Stomach (tissue), 9 donors: ENCODE data around the gene BICD1. TPM values are rescaled to one million over a fixed set of nuclear protein-coding genes. Genes with fewer than 3 reads are reported as not detected.

Experiments
- DNase-seq, 2 donors: peaks; one replicate each; pipeline versions ENCODE4 v3.0.0 to v3.0.0-alpha.2; 2013 to 2019
- H3K27ac ChIP-seq, 5 donors: fragments of 200-600 bp in 4 of 5; sonication (generic) in 4 of 5; one replicate each; pipeline ENCODE4 v1.5.1; 2013 to 2019; ENCODE audit warnings: mild to moderate bottlenecking in 1 of 5, moderate library complexity in 1 of 5
- H3K27me3 ChIP-seq, 3 donors: fragments of 200-600 bp; sonication (generic); one replicate each; pipeline ENCODE4 v1.5.1; 2017 to 2019; ENCODE audit warnings: mixed run types in 1 of 3
- H3K36me3 ChIP-seq, 4 donors: fragments of 200-600 bp; sonication (generic); 1 replicate in 3 of 4; 2 replicates in 1 of 4; pipeline ENCODE4 v1.5.1; 2016 to 2019
- H3K4me1 ChIP-seq, 4 donors: fragments of 200-600 bp; sonication (generic); one replicate each; pipeline ENCODE4 v1.5.1; 2016 to 2019
- H3K4me3 ChIP-seq, 4 donors: fragments of 200-600 bp; sonication (generic) in 3 of 4; one replicate each; pipeline ENCODE4 v1.5.1; 2016 to 2019; ENCODE audit warnings: mild to moderate bottlenecking in 1 of 4
- H3K9me3 ChIP-seq, 4 donors: fragments of 200-600 bp; sonication (generic); one replicate each; pipeline ENCODE4 v1.5.1; 2016 to 2019
- EP300 ChIP-seq: sonication (generic); formaldehyde crosslinking; IDR thresholded peaks from one replicate; pipeline ENCODE4 v1.6.1; 2017; ENCODE audit warnings: antibody characterized with exemption
- POLR2A ChIP-seq, 4 donors: fragments of 450-650 bp; IDR thresholded peaks; one replicate each; pipeline ENCODE4 v1.6.1; 2016; ENCODE audit warnings: antibody characterized with exemption in 4 of 4, control low read depth in 2 of 4, mild to moderate bottlenecking in 1 of 4, moderate library complexity in 1 of 4
- POLR2AphosphoS5 ChIP-seq, 3 donors: sonication (generic); formaldehyde crosslinking; IDR thresholded peaks; one replicate each; pipeline ENCODE4 v1.6.1; 2016; ENCODE audit warnings: antibody characterized with exemption in 3 of 3
- WGBS, 5 donors: extraction: QIAGEN DNeasy Blood & Tissue Kit in 3 of 5; methylation state at CpG; one replicate each; pipeline versions ENCODE4 v1.1.5 to v1.1.7; 2013 to 2018; 5-methylcytosine and 5-hydroxymethylcytosine counted together
- intact Hi-C: fragments of 100-400 bp; cut with DNase I; formaldehyde crosslinking; loops from one replicate; pipeline ENCODE4 v1.15.1; 2023; ENCODE audit warnings: low total_unique reads
- polyA plus RNA-seq, 3 donors: library from polyadenylated mRNA; stranded (reverse); fragments of 200-250 nt; gene quantifications; one replicate each; pipeline ENCODE4 v1.2.3, GENCODE V29; 2013
- total RNA-seq, 5 donors: library from RNA; depleted of rRNA; stranded (reverse); fragments of >200 nt; gene quantifications; one replicate each; pipeline versions ENCODE4 v1.1.0 to v1.2.3, GENCODE V29; 2014 to 2016
- TF ChIP-seq, protein P1 (sequence below), 7 experiments: fragments of 450-650 bp in 4 of 7; fragments of 200-600 bp in 3 of 7; sonication (generic) in 3 of 7; IDR thresholded peaks; one replicate each; pipeline ENCODE4 v1.5.1; 2016 to 2019; ENCODE audit warnings: antibody characterized with exemption in 7 of 7, control low read depth in 2 of 7, mild to moderate bottlenecking in 1 of 7
- donor health status: healthy with polysubstance abuse.
- donor health status: Bipolar disorder and iron deficiency.
- donor health status: healthy.

The BICD1 gene
- total and polyA plus RNA-seq, 8 donors = 1.6 to 17.3 (median 2.1) TPM

DNA sequence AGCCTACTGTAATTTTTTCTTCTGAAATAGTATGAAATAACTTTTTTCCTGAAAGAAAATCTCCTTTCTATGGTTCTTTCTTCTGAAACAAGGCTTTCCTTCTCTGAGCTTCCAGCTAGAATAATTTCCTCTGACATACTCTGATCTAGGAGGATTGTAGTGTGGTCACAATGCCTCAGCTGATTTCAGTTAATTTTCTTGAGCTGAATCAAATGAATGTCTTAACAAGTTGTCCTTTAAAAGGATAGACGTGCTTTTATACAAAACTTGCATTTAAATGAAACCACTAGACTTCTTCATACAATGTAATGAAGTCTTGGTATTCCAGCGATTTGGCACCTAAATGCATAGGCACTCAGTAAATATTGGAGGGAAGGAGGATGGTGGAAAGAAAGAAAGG, 94.4 kb downstream of the BICD1 start:
- no peak overlapping the region for H3K4me3 ChIP-seq
- H3K27me3 ChIP-seq = no peaks in the 10 kb centered on the region
- H3K36me3 ChIP-seq = no peaks in the 10 kb centered on the region
- no peaks in the 10 kb centered on the region for H3K9me3 ChIP-seq
- intact Hi-C loops = no loop called here
- no peak for TF ChIP-seq POLR2AphosphoS5 (IDR thresholded peaks at IDR 0.05)
- no peak for TF ChIP-seq POLR2A (IDR thresholded peaks at IDR 0.05)
- TF ChIP-seq EP300 = no peak
- TF ChIP-seq, protein P1, sequence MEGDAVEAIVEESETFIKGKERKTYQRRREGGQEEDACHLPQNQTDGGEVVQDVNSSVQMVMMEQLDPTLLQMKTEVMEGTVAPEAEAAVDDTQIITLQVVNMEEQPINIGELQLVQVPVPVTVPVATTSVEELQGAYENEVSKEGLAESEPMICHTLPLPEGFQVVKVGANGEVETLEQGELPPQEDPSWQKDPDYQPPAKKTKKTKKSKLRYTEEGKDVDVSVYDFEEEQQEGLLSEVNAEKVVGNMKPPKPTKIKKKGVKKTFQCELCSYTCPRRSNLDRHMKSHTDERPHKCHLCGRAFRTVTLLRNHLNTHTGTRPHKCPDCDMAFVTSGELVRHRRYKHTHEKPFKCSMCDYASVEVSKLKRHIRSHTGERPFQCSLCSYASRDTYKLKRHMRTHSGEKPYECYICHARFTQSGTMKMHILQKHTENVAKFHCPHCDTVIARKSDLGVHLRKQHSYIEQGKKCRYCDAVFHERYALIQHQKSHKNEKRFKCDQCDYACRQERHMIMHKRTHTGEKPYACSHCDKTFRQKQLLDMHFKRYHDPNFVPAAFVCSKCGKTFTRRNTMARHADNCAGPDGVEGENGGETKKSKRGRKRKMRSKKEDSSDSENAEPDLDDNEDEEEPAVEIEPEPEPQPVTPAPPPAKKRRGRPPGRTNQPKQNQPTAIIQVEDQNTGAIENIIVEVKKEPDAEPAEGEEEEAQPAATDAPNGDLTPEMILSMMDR (IDR thresholded peaks at IDR 0.05) = no peak
- 69 to 90% (median 85%) methylated on average over 2 of the region's 2 CpGs for WGBS, 5 donors
- H3K4me1 ChIP-seq = no peaks in the 10 kb centered on the region
- H3K27ac ChIP-seq = no peak overlapping the region
- DNase-seq = no peak

DNA sequence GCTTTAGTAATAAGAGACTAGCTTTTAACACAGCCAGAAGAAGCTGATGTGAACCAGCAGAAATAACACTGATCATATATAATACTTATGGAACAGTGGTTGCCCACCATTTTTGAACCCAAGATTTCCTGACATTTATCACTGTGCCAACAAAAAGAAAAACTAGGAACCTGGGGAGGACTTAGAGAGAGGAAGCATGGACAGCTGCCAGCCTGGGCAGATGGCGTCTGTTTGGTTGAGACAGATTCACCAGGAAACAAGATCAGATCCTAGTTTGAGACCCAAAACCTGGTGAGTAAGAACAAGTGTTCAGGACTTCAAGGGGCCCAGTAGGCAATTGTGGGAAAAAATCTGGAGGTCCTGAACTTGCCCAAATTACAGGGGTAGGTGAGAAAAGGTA, 95.3 kb downstream of the BICD1 start:
- no peak for TF ChIP-seq POLR2AphosphoS5 (IDR thresholded peaks at IDR 0.05)
- TF ChIP-seq EP300 = no peak
- TF ChIP-seq, protein P1 (IDR thresholded peaks at IDR 0.05) = no peak
- no peak for TF ChIP-seq POLR2A (IDR thresholded peaks at IDR 0.05)
- intact Hi-C loops = no loop called here
- peak in 1 of 2 donors; percentile 22 for DNase-seq
- Histone ChIP-seq H3K36me3 (no peaks in the 10 kb centered on the region), H3K27ac (no peak overlapping the region), H3K4me1 (peaks cover 0 to 4% (median 0%) of the 10 kb centered on the region in 4 donors), H3K4me3 (no peak overlapping the region), H3K27me3 (no peaks in the 10 kb centered on the region), H3K9me3 (no peaks in the 10 kb centered on the region)
- WGBS, 5 donors = 64 to 86% (median 79%) methylated on average over 1 of the region's 1 CpG

DNA sequence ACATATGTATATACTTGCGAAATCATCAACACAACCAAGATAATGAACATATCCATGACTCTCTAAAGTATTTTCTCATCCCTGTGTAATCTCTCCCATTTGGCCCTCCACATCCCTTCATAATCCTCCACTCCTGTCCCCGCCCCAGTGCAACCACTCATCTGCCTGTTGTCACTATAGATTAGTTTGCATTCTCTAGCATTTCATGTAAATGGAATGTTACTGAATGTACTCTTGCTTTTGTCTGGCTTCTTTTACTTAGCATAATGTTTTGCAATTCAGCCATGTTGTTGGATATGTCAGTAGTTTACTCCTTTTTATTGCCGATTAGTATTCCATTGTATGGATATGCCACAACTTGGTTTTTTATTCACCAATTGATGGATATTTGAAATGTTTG, 99.1 kb downstream of the BICD1 start:
- H3K36me3 ChIP-seq = no peaks in the 10 kb centered on the region
- intact Hi-C loops = no loop called here
- TF ChIP-seq EP300 = no peak
- no peak for TF ChIP-seq POLR2A (IDR thresholded peaks at IDR 0.05)
- TF ChIP-seq, protein P1 (IDR thresholded peaks at IDR 0.05) = no peak
- TF ChIP-seq POLR2AphosphoS5 (IDR thresholded peaks at IDR 0.05) = no peak
- H3K27ac ChIP-seq = no peak overlapping the region
- DNase-seq = no peak
- no peaks in the 10 kb centered on the region for H3K9me3 ChIP-seq
- WGBS, 5 donors = 95 to 99% (median 97%) methylated on average over 3 of the region's 3 CpGs
- H3K4me1 ChIP-seq = peaks cover 0 to 4% (median 0%) of the 10 kb centered on the region in 4 donors
- H3K4me3 ChIP-seq = no peak overlapping the region
- H3K27me3 ChIP-seq = no peaks in the 10 kb centered on the region

DNA sequence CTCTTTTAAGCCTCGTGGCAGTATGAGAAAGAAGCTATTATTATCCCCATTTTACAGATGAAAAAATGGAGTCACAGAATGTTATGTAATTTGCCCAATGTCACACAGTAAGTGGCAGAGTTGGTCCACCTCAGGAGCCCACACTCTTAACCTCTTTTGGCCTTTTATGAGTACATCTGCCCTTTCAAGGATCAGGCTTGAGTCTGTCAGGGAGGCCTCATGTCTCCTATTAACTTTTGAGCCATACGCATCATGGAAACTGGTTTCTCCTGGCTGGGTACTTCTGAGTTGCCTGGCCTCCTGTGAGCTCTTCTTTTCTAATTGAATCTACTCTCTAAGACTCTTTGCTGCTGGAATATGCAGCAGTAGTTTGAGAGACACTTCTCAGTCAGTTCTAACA, 101.7 kb downstream of the BICD1 start:
- H3K9me3 ChIP-seq = no peaks in the 10 kb centered on the region
- TF ChIP-seq POLR2A (IDR thresholded peaks at IDR 0.05) = no peak
- no peak for TF ChIP-seq EP300
- no peak for TF ChIP-seq POLR2AphosphoS5 (IDR thresholded peaks at IDR 0.05)
- TF ChIP-seq, protein P1 (IDR thresholded peaks at IDR 0.05) = no peak
- intact Hi-C loops = no loop called here
- WGBS, 5 donors = 77 to 90% (median 86%) methylated on average over 2 of the region's 2 CpGs
- no peaks in the 10 kb centered on the region for H3K27me3 ChIP-seq
- H3K36me3 ChIP-seq = no peaks in the 10 kb centered on the region
- H3K4me1 ChIP-seq = peaks cover 0 to 4% (median 2%) of the 10 kb centered on the region in 4 donors
- no peak for DNase-seq
- no peak overlapping the region for H3K4me3 ChIP-seq
- H3K27ac ChIP-seq = no peak overlapping the region
